HG02763 (cell line): ENCODE measurements around the gene PRDM2.
"Not testable (repeated sequence)": the region's sequence is repeated elsewhere in the genome, so short reads cannot be mapped to it uniquely, and the experiment has no call there.

ENCODE experiments used
- ATAC-seq: cut with Tn5 transposase; IDR thresholded peaks from one replicate; pipeline ENCODE4 v1.9.1; 2021; ENCODE audit warnings: mild to moderate bottlenecking, moderate library complexity; ENCODE audit not compliant: unreplicated experiment

The PRDM2 gene, protein sequence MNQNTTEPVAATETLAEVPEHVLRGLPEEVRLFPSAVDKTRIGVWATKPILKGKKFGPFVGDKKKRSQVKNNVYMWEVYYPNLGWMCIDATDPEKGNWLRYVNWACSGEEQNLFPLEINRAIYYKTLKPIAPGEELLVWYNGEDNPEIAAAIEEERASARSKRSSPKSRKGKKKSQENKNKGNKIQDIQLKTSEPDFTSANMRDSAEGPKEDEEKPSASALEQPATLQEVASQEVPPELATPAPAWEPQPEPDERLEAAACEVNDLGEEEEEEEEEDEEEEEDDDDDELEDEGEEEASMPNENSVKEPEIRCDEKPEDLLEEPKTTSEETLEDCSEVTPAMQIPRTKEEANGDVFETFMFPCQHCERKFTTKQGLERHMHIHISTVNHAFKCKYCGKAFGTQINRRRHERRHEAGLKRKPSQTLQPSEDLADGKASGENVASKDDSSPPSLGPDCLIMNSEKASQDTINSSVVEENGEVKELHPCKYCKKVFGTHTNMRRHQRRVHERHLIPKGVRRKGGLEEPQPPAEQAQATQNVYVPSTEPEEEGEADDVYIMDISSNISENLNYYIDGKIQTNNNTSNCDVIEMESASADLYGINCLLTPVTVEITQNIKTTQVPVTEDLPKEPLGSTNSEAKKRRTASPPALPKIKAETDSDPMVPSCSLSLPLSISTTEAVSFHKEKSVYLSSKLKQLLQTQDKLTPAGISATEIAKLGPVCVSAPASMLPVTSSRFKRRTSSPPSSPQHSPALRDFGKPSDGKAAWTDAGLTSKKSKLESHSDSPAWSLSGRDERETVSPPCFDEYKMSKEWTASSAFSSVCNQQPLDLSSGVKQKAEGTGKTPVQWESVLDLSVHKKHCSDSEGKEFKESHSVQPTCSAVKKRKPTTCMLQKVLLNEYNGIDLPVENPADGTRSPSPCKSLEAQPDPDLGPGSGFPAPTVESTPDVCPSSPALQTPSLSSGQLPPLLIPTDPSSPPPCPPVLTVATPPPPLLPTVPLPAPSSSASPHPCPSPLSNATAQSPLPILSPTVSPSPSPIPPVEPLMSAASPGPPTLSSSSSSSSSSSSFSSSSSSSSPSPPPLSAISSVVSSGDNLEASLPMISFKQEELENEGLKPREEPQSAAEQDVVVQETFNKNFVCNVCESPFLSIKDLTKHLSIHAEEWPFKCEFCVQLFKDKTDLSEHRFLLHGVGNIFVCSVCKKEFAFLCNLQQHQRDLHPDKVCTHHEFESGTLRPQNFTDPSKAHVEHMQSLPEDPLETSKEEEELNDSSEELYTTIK (N-terminal part only)

DNA sequence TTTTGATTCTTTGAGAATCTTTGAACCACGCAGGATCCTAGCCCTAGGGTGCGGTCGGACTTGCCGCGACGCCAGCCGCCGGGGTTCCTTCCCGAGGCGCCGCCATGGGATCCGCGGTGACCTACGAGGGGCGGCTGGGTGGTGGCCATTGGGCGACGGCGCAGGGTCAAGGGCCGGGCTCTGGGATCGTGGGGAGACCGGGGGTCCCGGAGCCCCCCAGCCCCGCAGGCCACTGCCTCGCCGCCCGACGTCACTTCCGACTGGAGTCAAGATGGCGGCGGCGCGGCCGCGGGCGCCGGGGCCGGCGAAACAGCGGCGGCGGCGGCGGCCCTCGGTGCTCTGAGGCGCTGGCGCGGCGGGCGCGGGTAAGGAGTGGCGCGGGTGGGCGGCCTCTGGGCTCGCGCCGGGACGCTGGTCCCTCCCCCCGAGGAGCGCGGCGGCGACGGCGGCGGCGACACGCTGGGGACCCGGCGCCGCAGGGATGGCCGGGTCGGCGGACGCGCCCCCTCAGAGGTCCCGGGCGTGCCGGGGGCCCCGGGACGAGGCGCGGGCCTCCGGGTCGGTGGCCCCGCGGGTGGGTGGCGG, at the start of gene PRDM2:
TSS of gene PRDM2 (plus strand) at position 253 of the 585 bp plus-strand sequence. CDS start 15,418 bp downstream, outside the sequence.
- peak; percentile 40 for ATAC-seq

DNA sequence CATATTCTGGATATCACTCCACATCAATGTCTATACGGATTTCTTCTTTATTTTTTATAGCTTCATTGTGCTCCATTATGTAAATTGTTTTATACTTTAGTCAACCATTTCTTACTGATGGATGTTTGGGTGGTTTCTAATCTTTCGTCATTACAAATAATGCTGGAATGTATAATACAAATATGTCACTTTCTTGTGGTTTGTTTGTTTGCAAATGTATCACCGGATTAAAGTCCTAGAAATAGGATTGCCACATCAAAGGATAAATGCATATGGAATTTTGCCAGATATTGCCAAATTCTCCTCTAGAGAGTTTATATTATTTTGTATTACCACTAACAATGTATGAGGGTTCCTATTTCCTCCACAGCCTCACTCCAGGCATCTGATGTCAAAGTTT, 48.7 kb upstream of the PRDM2 start:
- no peak for ATAC-seq

DNA sequence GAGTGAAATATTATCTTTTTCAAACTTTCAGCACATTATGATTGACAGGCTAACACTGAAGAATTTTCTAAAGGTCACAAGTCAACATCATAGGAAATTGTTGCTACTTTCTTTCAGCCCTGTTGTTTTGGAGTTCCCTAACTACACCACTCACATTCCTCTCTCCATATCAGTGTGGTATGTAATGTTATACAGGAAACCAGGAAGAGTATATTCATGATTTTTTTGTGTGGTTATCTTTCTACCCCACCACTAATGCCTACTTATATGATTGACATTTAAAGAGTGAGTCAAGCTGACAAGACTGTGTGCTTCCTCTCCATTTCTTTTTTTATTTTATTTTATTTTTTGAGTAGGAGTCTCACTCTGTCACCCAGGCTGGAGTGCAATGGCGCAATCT, 47.8 kb upstream of the PRDM2 start:
- ATAC-seq = no peak

DNA sequence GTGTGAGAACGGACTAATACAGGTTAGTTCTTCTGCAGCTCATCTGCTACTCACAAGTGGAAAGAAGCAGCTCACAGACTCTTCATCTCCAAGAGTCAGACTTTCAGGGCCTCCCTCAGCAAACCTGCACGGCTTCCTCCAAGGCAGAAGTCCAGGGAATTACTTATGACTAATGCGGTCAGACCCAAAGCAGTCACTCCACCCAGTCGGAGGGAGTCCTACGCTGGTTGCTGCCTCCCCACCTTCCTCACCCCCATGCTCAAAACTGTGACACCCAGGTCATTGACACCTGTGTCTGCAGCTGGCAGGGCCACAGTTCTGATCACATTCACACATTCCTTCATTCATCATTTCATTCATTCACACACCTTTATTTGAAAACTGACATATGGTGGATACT, 38.4 kb upstream of the PRDM2 start:
- no peak for ATAC-seq

DNA sequence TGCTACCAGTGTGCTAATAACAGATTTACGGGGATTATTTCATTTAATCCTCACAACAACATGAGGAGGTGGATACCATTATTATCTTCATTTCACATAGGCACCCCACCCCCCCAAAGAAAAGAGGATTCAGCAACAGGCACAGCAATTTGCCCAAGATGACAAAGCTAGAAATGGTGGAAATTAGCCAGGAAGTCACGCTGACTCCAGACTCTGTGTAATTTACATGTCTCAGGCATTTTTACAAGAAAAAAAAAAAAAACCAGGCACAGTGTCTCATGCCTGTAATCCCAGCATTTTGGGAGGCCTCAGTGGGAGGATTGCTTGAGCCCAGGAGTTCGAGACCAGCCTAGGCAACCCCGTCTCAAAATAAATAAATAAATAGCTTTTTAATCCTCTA, 37.5 kb upstream of the PRDM2 start:
- no peak for ATAC-seq

DNA sequence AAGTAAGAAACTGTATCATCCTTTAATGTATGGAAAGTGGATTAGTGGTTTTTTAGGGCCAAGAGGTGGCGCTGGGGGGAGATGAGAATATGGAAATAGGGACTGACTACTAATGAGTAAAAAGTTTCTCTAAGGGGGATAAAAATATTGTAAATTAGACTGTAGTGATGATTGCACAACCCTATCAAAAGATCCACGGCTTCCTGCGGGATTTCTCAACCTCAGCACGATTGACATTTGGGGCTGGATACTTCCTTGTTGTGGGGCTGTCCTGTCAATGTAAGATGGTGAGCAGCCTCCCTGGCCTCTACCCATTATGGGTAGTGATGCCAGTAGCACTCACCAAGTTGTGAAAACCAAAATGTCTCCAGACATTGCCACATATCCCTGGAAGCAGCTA, 36.0 kb upstream of the PRDM2 start:
- ATAC-seq = no peak

DNA sequence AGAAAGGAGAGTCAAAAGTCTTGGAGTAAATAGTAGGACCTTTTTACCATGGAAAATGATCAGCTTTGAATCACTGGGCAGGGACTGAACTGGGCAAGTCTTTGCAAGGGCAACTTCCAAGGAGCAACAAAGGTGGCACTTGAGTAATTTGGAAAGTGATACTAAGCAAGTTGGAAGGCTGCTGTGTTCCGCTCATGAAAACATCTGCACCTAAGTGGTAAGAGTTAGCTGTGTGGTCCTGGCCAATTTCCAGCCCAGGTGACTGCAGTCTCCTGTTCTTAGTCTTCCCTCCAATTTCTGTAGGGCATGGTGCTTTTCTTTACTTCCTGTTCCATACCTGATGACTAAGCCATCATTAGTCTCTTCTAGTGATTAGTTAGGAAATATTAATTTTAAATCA, 35.5 kb upstream of the PRDM2 start:
- no peak for ATAC-seq

DNA sequence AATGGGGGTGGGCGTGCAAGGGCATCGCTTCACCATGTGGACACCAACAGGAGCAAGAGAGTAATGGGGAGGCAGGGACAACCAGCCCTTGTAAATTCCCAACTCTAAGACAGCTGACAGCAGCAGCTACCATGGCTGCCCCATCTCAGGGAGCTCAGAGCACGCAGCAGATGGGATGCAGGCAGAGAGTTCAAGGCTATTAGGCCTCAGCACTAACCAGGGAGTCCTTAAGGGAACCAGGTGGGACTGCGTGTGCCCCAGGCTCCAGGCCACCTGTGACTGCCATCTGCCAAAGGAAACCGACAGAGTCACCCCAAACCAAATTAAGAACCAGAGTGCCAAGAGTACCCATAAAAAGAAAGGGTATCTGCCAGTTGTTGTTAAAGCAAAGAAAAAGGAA, 33.7 kb upstream of the PRDM2 start:
- ATAC-seq = no peak

DNA sequence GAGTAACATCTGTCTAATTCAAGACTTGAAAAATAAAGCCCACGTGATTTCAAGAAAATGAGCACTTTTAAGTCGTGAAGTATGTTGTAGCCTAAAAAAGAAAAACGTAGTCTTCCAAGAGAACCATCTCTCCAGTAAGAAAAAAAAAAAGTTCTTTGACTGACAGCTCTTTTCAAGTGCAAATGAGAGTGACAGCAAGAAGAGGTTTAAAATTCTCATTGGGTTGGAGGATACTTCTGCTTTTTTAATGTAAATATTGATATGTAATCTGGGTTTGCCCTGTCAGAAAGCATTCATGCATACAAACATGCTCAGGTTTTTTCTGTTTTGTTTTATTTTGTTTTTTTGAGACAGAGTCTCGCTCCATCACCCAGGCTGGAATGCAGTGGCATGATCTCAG, 32.3 kb upstream of the PRDM2 start:
- ATAC-seq = no peak

DNA sequence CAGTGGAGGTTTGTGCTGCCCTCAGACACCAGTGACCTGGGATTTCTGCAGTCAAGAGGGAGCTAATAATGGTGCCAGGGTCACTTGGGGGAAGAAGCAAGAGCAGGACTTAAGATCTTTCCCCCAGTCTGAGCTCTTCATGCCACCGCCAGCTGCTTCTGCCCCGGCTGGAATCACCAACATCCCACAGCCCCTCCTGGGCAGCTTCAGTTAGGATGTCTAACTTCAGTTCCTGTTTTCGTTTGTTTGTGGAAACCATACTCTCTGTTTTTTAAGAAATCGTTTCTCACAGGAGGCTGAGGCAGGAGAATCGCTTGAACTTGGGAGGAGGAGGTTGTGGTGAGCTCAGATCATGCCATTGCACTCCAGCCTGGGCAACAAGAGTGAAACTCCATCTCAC, 25.6 kb upstream of the PRDM2 start:
- ATAC-seq = no peak

DNA sequence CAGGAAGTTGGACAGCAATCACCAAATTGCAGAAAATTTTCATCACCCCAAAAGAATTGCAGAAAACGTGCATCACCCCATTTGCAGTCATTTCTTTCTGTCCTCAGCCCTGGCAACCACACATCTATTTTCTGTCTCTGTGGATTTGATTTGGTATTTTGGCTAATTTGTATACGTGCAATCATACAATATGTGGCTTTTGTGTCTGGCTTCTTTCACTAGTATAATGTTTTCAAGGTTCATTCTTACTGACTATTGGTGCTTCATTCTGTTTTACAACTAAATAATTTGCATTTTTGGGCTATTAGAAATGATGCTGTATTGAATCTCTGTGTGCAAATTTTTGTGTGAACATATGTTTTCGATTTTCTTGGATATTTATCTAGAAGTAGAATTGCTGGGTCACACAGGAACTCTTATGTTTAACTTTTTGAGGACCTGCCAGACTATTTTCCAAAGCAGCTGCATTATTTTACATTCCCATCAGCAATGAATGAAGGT, 24.8 kb upstream of the PRDM2 start:
- no peak for ATAC-seq

DNA sequence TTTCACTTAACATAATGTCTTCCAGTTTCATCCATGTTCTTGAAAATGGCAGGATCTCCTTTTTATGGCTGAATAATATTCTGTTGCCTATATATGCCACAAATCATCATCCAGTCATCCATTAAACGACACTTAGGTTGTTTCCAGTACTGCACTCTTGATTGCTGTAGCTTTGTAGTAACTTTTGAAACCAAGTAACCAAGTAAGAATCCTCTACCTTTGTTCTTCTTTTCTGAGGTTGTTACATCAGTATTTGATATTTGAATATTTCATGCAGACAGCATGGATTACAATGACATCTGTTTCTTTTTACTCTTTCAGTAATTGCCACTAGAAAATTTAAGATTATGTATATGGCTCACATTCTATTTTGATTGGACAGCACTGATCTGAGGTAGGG, 22.1 kb upstream of the PRDM2 start:
- ATAC-seq = no peak

DNA sequence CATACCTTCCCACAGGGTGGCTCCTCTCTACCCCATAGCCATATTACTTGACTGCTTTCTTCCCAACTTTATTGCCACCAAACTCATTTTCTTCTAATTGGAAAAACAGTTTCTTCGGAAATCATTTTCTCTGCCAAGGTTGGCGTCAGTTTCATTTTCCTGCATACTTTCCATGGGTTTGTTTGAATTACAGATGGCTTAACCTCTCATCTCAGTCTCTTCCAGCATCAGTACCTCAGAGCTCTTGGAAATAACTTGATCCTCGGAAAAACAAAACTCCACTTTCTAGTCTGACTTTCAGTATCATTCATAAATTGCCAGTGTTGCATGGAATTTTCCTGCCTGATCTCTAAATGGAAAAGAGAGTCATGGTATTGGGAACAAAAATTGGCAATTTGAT, 20.3 kb upstream of the PRDM2 start:
- ATAC-seq = no peak

DNA sequence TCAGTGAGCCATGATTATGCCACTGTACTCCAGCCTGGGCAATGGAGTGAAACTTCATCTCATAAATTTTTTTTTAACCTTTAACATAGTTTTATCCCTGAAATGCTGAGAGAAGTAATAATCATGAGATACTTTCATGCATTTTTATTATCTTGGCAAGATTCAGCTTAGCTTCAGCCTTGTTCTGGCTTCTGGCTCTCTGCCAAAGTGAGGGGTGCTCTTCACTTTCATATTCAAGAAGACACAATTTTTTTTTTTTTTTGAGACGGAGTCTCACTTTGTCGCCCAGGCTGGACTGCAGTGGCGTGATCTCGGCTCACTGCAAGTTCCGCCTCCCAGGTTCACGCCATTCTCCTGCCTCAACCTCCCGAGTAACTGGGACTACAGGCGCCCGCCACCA, 19.4 kb upstream of the PRDM2 start:
- ATAC-seq = not testable (repeated sequence)

DNA sequence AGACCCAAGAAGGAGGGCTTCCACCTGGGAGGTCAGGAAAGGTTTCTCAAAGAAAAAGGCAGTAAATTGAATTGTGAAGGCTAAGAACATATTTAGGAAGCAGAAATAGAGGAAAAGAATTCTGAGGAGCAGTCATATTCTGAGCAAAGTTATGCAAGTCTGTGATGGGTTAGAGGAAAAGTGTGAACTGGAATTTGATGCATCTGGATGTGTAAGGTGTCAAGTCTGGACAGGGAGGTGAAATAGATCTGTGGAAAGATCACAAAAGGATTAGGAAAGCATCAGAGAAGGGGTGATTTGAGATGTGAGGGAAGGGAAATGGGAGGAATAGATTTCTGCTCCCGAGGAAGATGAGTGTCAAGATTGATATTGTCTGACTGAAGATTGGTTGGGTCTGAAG, 18.1 kb upstream of the PRDM2 start:
- no peak for ATAC-seq

DNA sequence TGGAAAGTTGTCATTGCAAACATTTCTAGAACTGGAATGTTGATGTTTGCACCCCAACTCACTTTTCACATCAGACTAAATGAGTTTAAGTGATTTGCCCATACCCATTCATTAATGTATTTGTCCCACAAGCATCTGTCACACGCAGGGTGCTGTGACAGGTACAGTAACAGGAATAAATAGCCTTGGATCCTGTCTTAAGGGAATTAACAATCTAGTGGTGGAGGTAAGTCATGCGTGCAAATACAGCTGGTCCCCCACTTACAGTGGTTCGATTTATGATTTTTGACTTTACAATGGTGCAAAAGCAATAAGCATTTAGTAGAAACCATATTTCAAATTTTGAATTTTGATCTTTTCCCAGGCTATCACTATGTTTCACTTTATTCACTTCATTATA, 17.5 kb upstream of the PRDM2 start:
- ATAC-seq = no peak

DNA sequence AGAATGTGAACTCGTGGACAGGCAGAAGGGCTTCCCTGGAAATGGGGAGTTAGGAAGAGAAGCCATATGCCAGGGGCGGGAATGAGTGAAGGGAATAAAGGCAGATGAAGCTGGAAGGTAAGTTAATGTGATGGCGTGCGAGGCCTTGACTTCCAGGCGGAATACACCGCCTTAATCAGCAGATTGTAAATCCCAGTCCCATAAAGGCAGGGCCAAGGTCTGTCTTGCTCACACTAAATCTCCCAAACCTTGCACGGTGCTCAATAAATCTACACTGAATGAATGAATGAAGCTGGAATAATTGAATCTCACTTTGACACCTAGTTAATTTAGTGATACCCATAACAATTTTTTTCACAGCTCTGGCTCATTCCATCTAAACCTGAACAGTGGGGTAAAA, 16.8 kb upstream of the PRDM2 start:
- ATAC-seq = no peak

DNA sequence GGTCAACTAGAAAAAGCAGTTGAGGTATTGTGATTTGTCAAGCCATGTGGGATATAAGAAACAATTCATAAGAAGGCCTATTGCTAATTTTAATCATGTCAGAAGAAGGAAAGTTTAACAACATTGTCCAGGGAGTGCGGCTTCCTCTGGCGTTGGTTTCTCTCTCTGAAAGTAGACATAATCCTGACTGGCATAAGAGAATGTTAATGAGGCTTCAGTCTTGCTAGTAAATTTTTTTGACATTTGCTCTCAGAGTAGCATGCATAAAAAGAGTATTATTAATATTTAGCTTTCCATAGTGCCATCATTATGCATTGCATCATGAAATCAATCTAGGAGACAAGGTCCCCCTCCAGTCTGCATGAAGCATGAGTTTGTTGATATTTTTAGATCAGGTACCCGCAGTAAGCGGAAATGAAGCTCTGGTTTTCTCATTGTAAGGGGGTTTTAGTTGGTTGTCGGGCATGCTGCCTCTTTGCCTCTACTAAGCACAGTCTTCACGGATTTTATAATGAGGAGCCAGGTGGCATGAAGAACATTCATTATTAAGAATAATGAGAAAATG, 12.8 kb upstream of the PRDM2 start:
- no peak for ATAC-seq

DNA sequence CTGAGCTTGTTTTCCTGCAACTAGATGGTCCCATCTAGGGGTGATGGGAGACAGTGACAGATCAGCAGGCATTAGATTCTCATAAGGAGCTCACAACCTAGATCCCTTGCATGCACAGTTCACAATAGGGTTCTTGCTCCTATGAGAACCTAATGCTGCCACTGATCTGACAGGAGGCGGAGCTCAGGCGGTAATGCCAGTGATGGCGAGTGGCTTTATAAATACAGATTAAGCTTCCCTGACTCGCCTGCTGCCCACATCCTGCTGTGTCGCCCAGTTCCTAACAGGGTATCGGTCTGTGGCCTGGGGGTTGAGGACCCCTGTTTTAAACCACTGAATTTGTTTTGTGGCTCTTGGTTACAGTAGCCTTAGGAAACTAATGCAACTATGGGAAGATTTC, 6.9 kb upstream of the PRDM2 start:
- not testable (repeated sequence) for ATAC-seq

DNA sequence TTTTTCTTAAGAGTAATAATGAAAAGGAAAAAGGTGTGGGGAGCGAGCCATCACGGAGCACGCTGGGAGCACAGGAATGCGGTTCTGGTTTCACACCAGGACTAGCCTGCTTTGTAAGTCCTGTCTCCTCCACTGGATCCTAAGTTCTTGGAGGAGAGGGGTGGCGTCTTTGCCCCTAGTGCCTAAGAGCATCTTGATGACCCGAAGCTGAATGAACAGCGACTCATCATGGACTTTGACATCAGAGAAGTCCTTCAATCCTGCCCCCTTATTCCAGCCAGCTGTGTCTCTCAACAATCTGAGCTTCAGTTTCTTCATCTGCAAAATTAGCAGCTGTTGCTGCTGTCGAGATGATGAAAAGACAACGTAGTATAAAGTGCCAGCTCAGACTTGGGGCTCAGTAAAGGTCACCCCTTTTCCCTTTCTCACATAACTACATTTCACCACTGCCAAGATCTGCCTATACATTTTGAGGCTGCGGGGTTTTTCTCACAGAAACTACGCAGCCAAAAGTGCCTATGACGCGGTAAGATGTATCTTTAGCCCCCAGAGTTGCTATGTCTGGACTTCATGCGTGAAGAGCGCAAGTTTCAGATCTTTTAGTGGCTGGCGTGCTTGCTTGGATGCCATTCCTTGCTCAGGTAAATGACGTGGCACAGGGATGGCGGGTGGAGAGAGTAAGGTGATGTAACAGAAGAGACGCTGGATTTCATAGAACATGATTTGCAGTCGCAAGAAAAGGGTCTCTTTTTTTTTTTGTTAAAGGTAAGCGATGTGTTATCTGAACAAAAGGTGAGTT, 4.9 kb upstream of the PRDM2 start:
- no peak for ATAC-seq
